ENCODE data around the gene TTLL9. TPM values are rescaled to one million over a fixed set of nuclear protein-coding genes. Genes with fewer than 3 reads are reported as not detected.

The TTLL9 gene
- total RNA-seq (under 1 TPM in 1 of 5 donors, not detected in 4; 0.16 TPM), total RNA-seq (0 to 0.21 (median 0) reads per million in 29 experiments)
- total RNA-seq (2013): not detected

DNA sequence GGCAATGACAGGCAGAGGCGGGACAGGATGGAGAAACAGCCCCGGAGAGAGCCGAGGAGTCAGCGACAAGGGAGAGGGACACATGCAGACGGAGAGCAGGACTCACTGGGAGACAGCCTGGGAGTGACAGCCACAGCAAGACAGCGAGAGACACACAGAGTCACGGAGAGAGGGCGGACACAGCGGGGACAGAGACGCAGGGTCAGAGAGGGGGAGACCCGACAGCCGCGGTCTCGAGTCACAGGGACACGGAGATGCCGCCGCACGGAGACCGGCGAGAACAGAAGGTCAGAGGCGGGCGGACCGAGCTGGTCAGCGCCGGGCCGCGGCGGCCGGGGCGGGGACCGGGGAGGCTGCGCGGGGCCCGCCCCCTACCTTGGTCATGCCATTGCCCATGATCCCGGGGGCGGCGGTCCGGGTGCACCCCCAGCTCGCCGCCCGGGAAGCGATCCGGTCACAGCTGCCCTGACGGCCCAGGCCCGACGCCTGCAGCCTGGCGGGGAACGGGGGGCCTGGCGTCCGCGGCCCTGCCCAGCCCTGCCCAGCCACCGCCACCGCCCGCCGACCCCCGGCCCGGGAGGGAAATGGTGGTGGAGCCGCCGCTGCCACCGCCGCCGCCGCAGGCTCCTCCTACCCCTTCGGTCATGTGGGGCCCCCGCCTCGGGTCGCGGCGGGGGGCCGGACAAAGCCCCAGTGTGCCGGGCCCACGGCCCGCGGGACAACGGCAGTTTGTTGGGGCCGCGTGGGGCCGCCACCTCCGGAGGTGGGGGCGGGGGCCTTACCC lies at the start of gene TTLL9, which contains the start of gene DUSP15:
Gene TTLL9, plus strand, starts transcription at position 693 of the 784 bp plus-strand sequence. CDS start 493 bp downstream, outside the sequence.
Gene DUSP15, minus strand, starts transcription at position 586 of the 784 bp plus-strand sequence. Its CDS starts 190 bp downstream, at position 396.
- peaks cover 0 to 15% of the 10 kb centered on the region in 2 experiments for H3K4me1 ChIP-seq (ENCODE audit: control insufficient read depth in 1 of 2, extremely low read depth in 1 of 2, insufficient read depth in 2 of 2, low read length in 2 of 2)
- H3K36me3 ChIP-seq (ENCODE audit: control insufficient read depth in 2 of 2, extremely low read depth in 1 of 2, insufficient read depth in 1 of 2, low read length in 1 of 2): no peaks in the 10 kb centered on the region
- WGBS (ENCODE audit: insufficient coverage): 1% methylated on average over 80 of the region's 80 CpGs
- peak within 1 kb of the TSS; percentile 81 to 92 (median 83) for H3K4me3 Mint-ChIP-seq
- ChIA-PET POLR2A (no interaction called here), CTCF (no interaction called here)
- H3K9me3 ChIP-seq: no peaks in the 10 kb centered on the region
- no peak within 1 kb of the TSS for H3K27ac ChIP-seq (ENCODE audit: low read length)
- H3K4me3 ChIP-seq (ENCODE audit: control insufficient read depth in 1 of 2, extremely low read depth in 1 of 2, low read length in 1 of 2): peak within 1 kb of the TSS; percentile 30 to 58
- ATAC-seq (replicated peaks in 1 of 4) (peak; percentile 39 to 56 (median 48)), DNase-seq (peak in 1 of 35 experiments; percentile 24)
- H3K9me3 Mint-ChIP-seq: no peaks in the 10 kb centered on the region
- no peaks in the 10 kb centered on the region for H3K36me3 Mint-ChIP-seq
- peak within 1 kb of the TSS in 1 of 2 donors; percentile 18 for H3K27ac Mint-ChIP-seq
- peaks cover 8 to 19% (median 14%) of the 10 kb centered on the region in 3 donors for H3K4me1 Mint-ChIP-seq
- H3K27me3 ChIP-seq (replicated peaks in 1 of 2; ENCODE audit: control insufficient read depth in 2 of 2, extremely low read depth in 1 of 2, insufficient read depth in 2 of 2, low read length in 1 of 2): peaks cover 0 to 44% of the 10 kb centered on the region in 2 experiments
- peaks cover 31 to 43% of the 10 kb centered on the region in 2 donors for H3K27me3 Mint-ChIP-seq

DNA sequence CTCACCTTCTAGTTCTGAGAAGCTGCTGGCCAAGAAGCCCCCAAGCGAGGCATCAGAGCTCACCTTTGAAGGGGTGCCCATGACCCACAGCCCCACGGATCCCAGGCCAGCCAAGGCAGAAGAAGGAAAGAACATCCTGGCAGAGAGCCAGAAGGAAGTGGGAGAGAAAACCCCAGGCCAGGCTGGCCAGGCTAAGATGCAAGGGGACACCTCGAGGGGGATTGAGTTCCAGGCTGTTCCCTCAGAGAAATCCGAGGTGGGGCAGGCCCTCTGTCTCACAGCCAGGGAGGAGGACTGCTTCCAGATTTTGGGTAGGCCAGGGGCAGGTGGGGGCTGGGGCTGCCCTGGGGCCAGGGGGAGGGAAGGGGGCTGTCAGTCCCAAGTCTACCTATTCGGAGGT lies 49.0 kb upstream of the TTLL9 start:
- Histone ChIP-seq H3K36me3 (ENCODE audit: control insufficient read depth in 2 of 2, extremely low read depth in 1 of 2, insufficient read depth in 1 of 2, low read length in 1 of 2) (no peaks in the 10 kb centered on the region), H3K27me3 (replicated peaks in 1 of 2; ENCODE audit: control insufficient read depth in 2 of 2, extremely low read depth in 1 of 2, insufficient read depth in 2 of 2, low read length in 1 of 2) (peaks cover 0 to 18% of the 10 kb centered on the region in 2 experiments), H3K9me3 (no peaks in the 10 kb centered on the region), H3K4me1 (ENCODE audit: control insufficient read depth in 1 of 2, extremely low read depth in 1 of 2, insufficient read depth in 2 of 2, low read length in 2 of 2) (peaks cover 0 to 10% of the 10 kb centered on the region in 2 experiments), H3K4me3 (ENCODE audit: control insufficient read depth in 1 of 2, extremely low read depth in 1 of 2, low read length in 1 of 2) (no peak overlapping the region), H3K27ac (ENCODE audit: low read length) (no peak overlapping the region)
- Mint-ChIP-seq H3K4me1 (peaks cover 0 to 8% (median 2%) of the 10 kb centered on the region in 3 donors), H3K9me3 (no peaks in the 10 kb centered on the region), H3K36me3 (no peaks in the 10 kb centered on the region), H3K27me3 (peaks cover 0 to 5% of the 10 kb centered on the region in 2 donors), H3K4me3 (no peak overlapping the region), H3K27ac (no peak overlapping the region)
- POLR2A ChIA-PET: no interaction called here
- no peak for DNase-seq
- ATAC-seq (replicated peaks in 1 of 4): no peak
- WGBS (ENCODE audit: insufficient coverage): 57% methylated on average over 3 of the region's 5 CpGs
- CTCF ChIA-PET: no interaction called here

DNA sequence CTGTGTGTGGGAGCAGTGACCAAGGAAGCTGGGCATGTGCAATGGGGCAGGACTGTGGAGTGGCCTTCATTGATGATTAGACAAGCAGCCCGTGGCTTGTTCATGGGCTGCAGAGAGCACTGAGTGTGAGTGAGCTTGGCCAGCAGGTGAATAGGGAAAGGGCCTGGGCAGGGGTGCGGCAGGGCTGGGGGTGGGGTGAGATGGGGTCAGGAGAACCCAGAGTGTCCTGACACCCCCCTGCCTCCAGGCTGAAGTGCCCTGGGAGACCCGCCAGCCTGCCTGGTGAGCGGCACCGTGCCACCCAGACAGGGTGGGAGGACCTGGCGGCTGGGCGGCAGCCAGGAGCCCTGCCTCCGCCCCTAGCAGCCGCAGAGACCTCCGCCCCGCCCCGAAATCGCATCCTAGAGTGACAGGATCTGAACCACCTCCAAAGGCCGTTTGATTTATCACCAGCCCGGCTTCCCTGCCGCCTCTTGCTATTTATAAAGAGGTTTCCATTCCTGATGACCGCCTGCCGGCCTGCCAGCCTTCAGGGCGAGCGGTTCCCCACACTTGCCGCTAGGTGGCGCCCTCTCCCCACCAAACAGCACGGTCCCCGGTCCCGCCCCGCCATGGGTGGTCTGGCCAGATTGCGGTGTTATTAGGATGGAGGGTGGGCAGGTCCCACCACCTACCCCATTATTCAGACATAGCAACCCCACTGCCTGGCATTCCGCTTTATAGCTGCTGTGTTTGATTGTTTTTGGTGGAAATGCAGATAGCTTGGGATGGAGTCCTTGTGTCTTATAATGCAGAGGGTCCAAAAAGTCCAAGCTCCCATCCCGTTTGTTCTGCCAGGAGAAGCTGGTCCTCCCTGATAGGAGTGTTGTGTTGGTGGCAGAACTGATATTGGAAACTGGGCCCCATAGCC lies 47.8 kb upstream of the TTLL9 start:
- ATAC-seq (replicated peaks in 1 of 4) (peak; percentile 85 to 94 (median 86)), DNase-seq (peak; percentile 28 to 84 (median 64))
- ChIA-PET POLR2A (no interaction called here), CTCF (interaction anchor here (0.6 to 1.7 kb wide), 11 partner anchors 9 to 955 kb away, joined by 3 to 6 read pairs (median 3); partner anchors contain the start of gene PDRG1 (in 1 of the 2))
- Mint-ChIP-seq H3K4me1 (peaks cover 0 to 8% (median 2%) of the 10 kb centered on the region in 3 donors), H3K36me3 (no peaks in the 10 kb centered on the region), H3K27ac (no peak overlapping the region), H3K9me3 (no peaks in the 10 kb centered on the region), H3K4me3 (peak overlapping the region in 2 of 3 donors; percentile 30 to 34), H3K27me3 (peaks cover 0 to 5% of the 10 kb centered on the region in 2 donors)
- H3K4me1 ChIP-seq (ENCODE audit: control insufficient read depth in 1 of 2, extremely low read depth in 1 of 2, insufficient read depth in 2 of 2, low read length in 2 of 2): peaks cover 0 to 10% of the 10 kb centered on the region in 2 experiments
- H3K27ac ChIP-seq (ENCODE audit: low read length): no peak overlapping the region
- peaks cover 0 to 18% of the 10 kb centered on the region in 2 experiments for H3K27me3 ChIP-seq (replicated peaks in 1 of 2; ENCODE audit: control insufficient read depth in 2 of 2, extremely low read depth in 1 of 2, insufficient read depth in 2 of 2, low read length in 1 of 2)
- no peaks in the 10 kb centered on the region for H3K36me3 ChIP-seq (ENCODE audit: control insufficient read depth in 2 of 2, extremely low read depth in 1 of 2, insufficient read depth in 1 of 2, low read length in 1 of 2)
- H3K4me3 ChIP-seq (ENCODE audit: control insufficient read depth in 1 of 2, extremely low read depth in 1 of 2, low read length in 1 of 2): no peak overlapping the region
- WGBS (ENCODE audit: insufficient coverage): 13% methylated on average over 12 of the region's 29 CpGs
- H3K9me3 ChIP-seq: no peaks in the 10 kb centered on the region

- Mint-ChIP-seq H3K27me3 (peaks cover 0 to 5% of the 10 kb centered on the region in 2 donors), H3K36me3 (no peaks in the 10 kb centered on the region), H3K4me1 (peaks cover 0 to 8% (median 2%) of the 10 kb centered on the region in 3 donors), H3K27ac (no peak overlapping the region), H3K4me3 (peak overlapping the region in 1 of 3 donors; percentile 30), H3K9me3 (no peaks in the 10 kb centered on the region)
- ATAC-seq (replicated peaks in 1 of 4): no peak
- no peaks in the 10 kb centered on the region for H3K9me3 ChIP-seq
- H3K27me3 ChIP-seq (replicated peaks in 1 of 2; ENCODE audit: control insufficient read depth in 2 of 2, extremely low read depth in 1 of 2, insufficient read depth in 2 of 2, low read length in 1 of 2): peaks cover 0 to 18% of the 10 kb centered on the region in 2 experiments
- no peak overlapping the region for H3K4me3 ChIP-seq (ENCODE audit: control insufficient read depth in 1 of 2, extremely low read depth in 1 of 2, low read length in 1 of 2)
- ChIA-PET POLR2A (no interaction called here), CTCF (interaction anchor here (0.6 to 1.7 kb wide), 10 partner anchors 8 to 954 kb away, joined by 3 to 6 read pairs (median 3); partner anchors contain the start of gene PDRG1 (in 1 of the 2))
- no peaks in the 10 kb centered on the region for H3K36me3 ChIP-seq (ENCODE audit: control insufficient read depth in 2 of 2, extremely low read depth in 1 of 2, insufficient read depth in 1 of 2, low read length in 1 of 2)
- H3K4me1 ChIP-seq (ENCODE audit: control insufficient read depth in 1 of 2, extremely low read depth in 1 of 2, insufficient read depth in 2 of 2, low read length in 2 of 2): peaks cover 0 to 10% of the 10 kb centered on the region in 2 experiments
- WGBS (ENCODE audit: insufficient coverage): 69% methylated on average over 14 of the region's 14 CpGs
- no peak for DNase-seq
- H3K27ac ChIP-seq (ENCODE audit: low read length): no peak overlapping the region
Measured at GRCh38 chr20:31823360-31824124, 46.9 kb upstream of the TTLL9 start.

DNA sequence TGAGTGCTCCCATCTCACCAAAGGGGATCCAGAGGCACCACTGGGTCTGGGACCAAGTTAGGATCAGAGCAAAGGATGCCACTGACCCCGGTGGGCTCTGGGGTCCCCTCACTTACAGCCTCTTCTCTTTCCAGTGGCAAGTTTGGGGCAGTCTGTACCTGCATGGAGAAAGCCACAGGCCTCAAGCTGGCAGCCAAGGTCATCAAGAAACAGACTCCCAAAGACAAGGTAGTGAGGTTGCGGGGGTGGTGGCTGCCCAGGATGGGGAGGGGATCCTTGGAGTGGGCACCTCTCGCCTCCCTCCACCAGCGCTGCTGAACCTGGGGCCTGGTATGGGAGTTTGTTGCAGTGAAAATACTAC lies 46.3 kb upstream of the TTLL9 start:
- H3K36me3 Mint-ChIP-seq: no peaks in the 10 kb centered on the region
- H3K4me3 Mint-ChIP-seq: no peak overlapping the region
- peaks cover 0 to 18% of the 10 kb centered on the region in 2 experiments for H3K27me3 ChIP-seq (replicated peaks in 1 of 2; ENCODE audit: control insufficient read depth in 2 of 2, extremely low read depth in 1 of 2, insufficient read depth in 2 of 2, low read length in 1 of 2)

More for the DNA sequence above, 46.3 kb upstream of the TTLL9 start:
- Histone ChIP-seq H3K36me3 (ENCODE audit: control insufficient read depth in 2 of 2, extremely low read depth in 1 of 2, insufficient read depth in 1 of 2, low read length in 1 of 2) (no peaks in the 10 kb centered on the region), H3K9me3 (no peaks in the 10 kb centered on the region), H3K4me1 (ENCODE audit: control insufficient read depth in 1 of 2, extremely low read depth in 1 of 2, insufficient read depth in 2 of 2, low read length in 2 of 2) (peaks cover 0 to 10% of the 10 kb centered on the region in 2 experiments), H3K27ac (ENCODE audit: low read length) (no peak overlapping the region), H3K4me3 (ENCODE audit: control insufficient read depth in 1 of 2, extremely low read depth in 1 of 2, low read length in 1 of 2) (no peak overlapping the region)
- no peaks in the 10 kb centered on the region for H3K9me3 Mint-ChIP-seq
- WGBS (ENCODE audit: insufficient coverage): no CpG with 5 or more reads among the region's 4 CpGs
- ChIA-PET POLR2A (no interaction called here), CTCF (interaction anchor here (1.1 to 1.5 kb wide), 2 partner anchors 15 kb away, joined by 3 to 4 read pairs; no protein-coding TSS in a partner anchor)
- no peak overlapping the region for H3K27ac Mint-ChIP-seq
- H3K27me3 Mint-ChIP-seq: peaks cover 0 to 5% of the 10 kb centered on the region in 2 donors
- no peak for ATAC-seq (replicated peaks in 1 of 4)
- DNase-seq: no peak
- H3K4me1 Mint-ChIP-seq: peaks cover 0 to 8% (median 2%) of the 10 kb centered on the region in 3 donors

Measured in T-cell (primary cell).